ENCODE results near the gene KCNA10.
A peak's percentile ranks its signal among the peaks of the same experiment; 100 is the strongest.

KCNA10 gene

GRCh38 chr1:110519125-110519810 is at the start of gene KCNA10:
Gene KCNA10, minus strand, starts transcription at chr1:110519175. Its CDS starts 388 bp downstream, at chr1:110518787.
- no peaks in the 10 kb centered on the region for H3K36me3 Mint-ChIP-seq
- ATAC-seq (replicated peaks) (no peak), DNase-seq (no peak)
- no peak within 1 kb of the TSS for H3K4me3 Mint-ChIP-seq
- peaks cover 22 to 41% of the 10 kb centered on the region in 2 donors for H3K27me3 Mint-ChIP-seq
- no peaks in the 10 kb centered on the region for H3K9me3 Mint-ChIP-seq
- peaks cover 0 to 3% of the 10 kb centered on the region in 2 donors for H3K4me1 Mint-ChIP-seq
- H3K27ac Mint-ChIP-seq: no peak within 1 kb of the TSS

- H3K9me3 Mint-ChIP-seq: no peaks in the 10 kb centered on the region
- H3K36me3 Mint-ChIP-seq: no peaks in the 10 kb centered on the region
- DNase-seq (no peak), ATAC-seq (replicated peaks) (no peak)
- no peaks in the 10 kb centered on the region for H3K4me1 Mint-ChIP-seq
- H3K4me3 Mint-ChIP-seq: no peak overlapping the region
- H3K27ac Mint-ChIP-seq: no peak overlapping the region
- H3K27me3 Mint-ChIP-seq: peaks cover 39 to 65% of the 10 kb centered on the region in 2 donors
Measured at GRCh38 chr1:110566836-110567235, 47.9 kb upstream of the KCNA10 start.

- no peaks in the 10 kb centered on the region for H3K36me3 Mint-ChIP-seq
- H3K4me1 Mint-ChIP-seq: no peaks in the 10 kb centered on the region
- H3K27ac Mint-ChIP-seq: no peak overlapping the region
- H3K4me3 Mint-ChIP-seq: no peak overlapping the region
- DNase-seq (no peak), ATAC-seq (replicated peaks) (no peak)
- H3K9me3 Mint-ChIP-seq: no peaks in the 10 kb centered on the region
- H3K27me3 Mint-ChIP-seq: peaks cover 28 to 53% of the 10 kb centered on the region in 2 donors
Measured at GRCh38 chr1:110565565-110565964, 46.6 kb upstream of the KCNA10 start.

- no peaks in the 10 kb centered on the region for H3K9me3 Mint-ChIP-seq
- no peak for ATAC-seq (replicated peaks)
- no peak overlapping the region for H3K4me3 Mint-ChIP-seq
- peaks cover 29 to 54% of the 10 kb centered on the region in 2 donors for H3K27me3 Mint-ChIP-seq
- no peak overlapping the region for H3K27ac Mint-ChIP-seq
- no peak for DNase-seq
- H3K36me3 Mint-ChIP-seq: no peaks in the 10 kb centered on the region
- no peaks in the 10 kb centered on the region for H3K4me1 Mint-ChIP-seq
Measured at GRCh38 chr1:110563089-110563488, 44.1 kb upstream of the KCNA10 start.

GRCh38 chr1:110561596-110561995 is 42.6 kb upstream of the KCNA10 start:
- H3K4me1 Mint-ChIP-seq: no peaks in the 10 kb centered on the region
- H3K27ac Mint-ChIP-seq: no peak overlapping the region
- no peak for DNase-seq
- H3K36me3 Mint-ChIP-seq: no peaks in the 10 kb centered on the region
- H3K9me3 Mint-ChIP-seq: no peaks in the 10 kb centered on the region
- no peak overlapping the region for H3K4me3 Mint-ChIP-seq
- H3K27me3 Mint-ChIP-seq: peaks cover 30 to 59% of the 10 kb centered on the region in 2 donors
- ATAC-seq (replicated peaks): no peak

- no peak for ATAC-seq (replicated peaks)
- no peak for DNase-seq
- H3K4me3 Mint-ChIP-seq: no peak overlapping the region
- no peak overlapping the region for H3K27ac Mint-ChIP-seq
- peaks cover 30 to 50% of the 10 kb centered on the region in 2 donors for H3K27me3 Mint-ChIP-seq
- no peaks in the 10 kb centered on the region for H3K9me3 Mint-ChIP-seq
- peaks cover 3 to 5% of the 10 kb centered on the region in 2 donors for H3K4me1 Mint-ChIP-seq
- H3K36me3 Mint-ChIP-seq: no peaks in the 10 kb centered on the region
Measured at GRCh38 chr1:110559157-110559556, 40.2 kb upstream of the KCNA10 start.

GRCh38 chr1:110557481-110557880 is 38.5 kb upstream of the KCNA10 start:
- ATAC-seq (replicated peaks) (no peak), DNase-seq (no peak)
- no peak overlapping the region for H3K4me3 Mint-ChIP-seq
- peaks cover 40 to 48% of the 10 kb centered on the region in 2 donors for H3K27me3 Mint-ChIP-seq
- H3K4me1 Mint-ChIP-seq: peaks cover 3 to 5% of the 10 kb centered on the region in 2 donors
- no peaks in the 10 kb centered on the region for H3K9me3 Mint-ChIP-seq
- H3K36me3 Mint-ChIP-seq: no peaks in the 10 kb centered on the region
- no peak overlapping the region for H3K27ac Mint-ChIP-seq

GRCh38 chr1:110556471-110556807 is 37.5 kb upstream of the KCNA10 start:
- DNase-seq: no peak
- no peak overlapping the region for H3K4me3 Mint-ChIP-seq
- no peaks in the 10 kb centered on the region for H3K36me3 Mint-ChIP-seq
- no peak overlapping the region for H3K27ac Mint-ChIP-seq
- H3K27me3 Mint-ChIP-seq: peaks cover 48 to 57% of the 10 kb centered on the region in 2 donors
- H3K4me1 Mint-ChIP-seq: peaks cover 3 to 5% of the 10 kb centered on the region in 2 donors
- ATAC-seq (replicated peaks): no peak
- H3K9me3 Mint-ChIP-seq: no peaks in the 10 kb centered on the region

GRCh38 chr1:110555807-110556470 is 37.0 kb upstream of the KCNA10 start:
- no peaks in the 10 kb centered on the region for H3K36me3 Mint-ChIP-seq
- no peak overlapping the region for H3K4me3 Mint-ChIP-seq
- ATAC-seq (replicated peaks) (no peak), DNase-seq (no peak)
- H3K27ac Mint-ChIP-seq: no peak overlapping the region
- peaks cover 53 to 62% of the 10 kb centered on the region in 2 donors for H3K27me3 Mint-ChIP-seq
- H3K9me3 Mint-ChIP-seq: no peaks in the 10 kb centered on the region
- peaks cover 3 to 5% of the 10 kb centered on the region in 2 donors for H3K4me1 Mint-ChIP-seq

GRCh38 chr1:110554871-110555801 is 36.2 kb upstream of the KCNA10 start:
- no peak overlapping the region for H3K27ac Mint-ChIP-seq
- no peaks in the 10 kb centered on the region for H3K9me3 Mint-ChIP-seq
- peaks cover 59 to 70% of the 10 kb centered on the region in 2 donors for H3K27me3 Mint-ChIP-seq
- H3K36me3 Mint-ChIP-seq: no peaks in the 10 kb centered on the region
- H3K4me3 Mint-ChIP-seq: peak overlapping the region; percentile 30 to 66
- peak; percentile 85 to 90 for ATAC-seq (replicated peaks)
- peaks cover 3 to 5% of the 10 kb centered on the region in 2 donors for H3K4me1 Mint-ChIP-seq
- peak; percentile 30 for DNase-seq

GRCh38 chr1:110551278-110551809 is 32.4 kb upstream of the KCNA10 start:
- no peak for DNase-seq

GRCh38 chr1:110549831-110550230 is 30.9 kb upstream of the KCNA10 start:
- ATAC-seq (replicated peaks) (no peak), DNase-seq (no peak)
- H3K4me3 Mint-ChIP-seq: no peak overlapping the region
- no peaks in the 10 kb centered on the region for H3K9me3 Mint-ChIP-seq
- peaks cover 0 to 1% of the 10 kb centered on the region in 2 donors for H3K4me1 Mint-ChIP-seq
- no peak overlapping the region for H3K27ac Mint-ChIP-seq
- H3K36me3 Mint-ChIP-seq: no peaks in the 10 kb centered on the region
- peaks cover 42 to 49% of the 10 kb centered on the region in 2 donors for H3K27me3 Mint-ChIP-seq

More at GRCh38 chr1:110551278-110551809, 32.4 kb upstream of the KCNA10 start:
- Mint-ChIP-seq H3K27ac (no peak overlapping the region), H3K4me3 (no peak overlapping the region), H3K4me1 (peaks cover 3 to 5% of the 10 kb centered on the region in 2 donors), H3K27me3 (peaks cover 44 to 46% of the 10 kb centered on the region in 2 donors), H3K9me3 (no peaks in the 10 kb centered on the region), H3K36me3 (no peaks in the 10 kb centered on the region)
- no peak for ATAC-seq (replicated peaks)

GRCh38 chr1:110548381-110548780 is 29.4 kb upstream of the KCNA10 start:
- ATAC-seq (replicated peaks): peak in 1 of 2 donors; percentile 42

GRCh38 chr1:110547017-110547416 is 28.0 kb upstream of the KCNA10 start:
- H3K4me3 Mint-ChIP-seq: no peak overlapping the region
- no peaks in the 10 kb centered on the region for H3K4me1 Mint-ChIP-seq
- no peaks in the 10 kb centered on the region for H3K36me3 Mint-ChIP-seq
- DNase-seq (no peak), ATAC-seq (replicated peaks) (no peak)
- H3K9me3 Mint-ChIP-seq: no peaks in the 10 kb centered on the region
- no peak overlapping the region for H3K27ac Mint-ChIP-seq
- H3K27me3 Mint-ChIP-seq: peaks cover 24 to 32% of the 10 kb centered on the region in 2 donors

More at GRCh38 chr1:110548381-110548780, 29.4 kb upstream of the KCNA10 start:
- Mint-ChIP-seq H3K36me3 (no peaks in the 10 kb centered on the region), H3K4me1 (no peaks in the 10 kb centered on the region), H3K27ac (no peak overlapping the region), H3K9me3 (no peaks in the 10 kb centered on the region), H3K4me3 (no peak overlapping the region), H3K27me3 (peaks cover 36 to 45% of the 10 kb centered on the region in 2 donors)
- DNase-seq: no peak

Data from stimulated activated naive B cell treated with anti-CD40 and anti-IgM and Interleukin-4, amounts not matched to agents 10 μg/mL and 1 μg/mL and 100 μg/mL, for 72 hours (primary cell).